HG03280 (cell line): ENCODE data around the gene DMWD.
"Not testable (repeated sequence)": the region's sequence is repeated elsewhere in the genome, so short reads cannot be mapped to it uniquely, and the experiment has no call there.

Experiments
- ATAC-seq: cut with Tn5 transposase; IDR thresholded peaks from one replicate; pipeline ENCODE4 v1.9.1; 2021; ENCODE audit warnings: mild to moderate bottlenecking, moderate library complexity; ENCODE audit not compliant: unreplicated experiment

DMWD gene

DNA sequence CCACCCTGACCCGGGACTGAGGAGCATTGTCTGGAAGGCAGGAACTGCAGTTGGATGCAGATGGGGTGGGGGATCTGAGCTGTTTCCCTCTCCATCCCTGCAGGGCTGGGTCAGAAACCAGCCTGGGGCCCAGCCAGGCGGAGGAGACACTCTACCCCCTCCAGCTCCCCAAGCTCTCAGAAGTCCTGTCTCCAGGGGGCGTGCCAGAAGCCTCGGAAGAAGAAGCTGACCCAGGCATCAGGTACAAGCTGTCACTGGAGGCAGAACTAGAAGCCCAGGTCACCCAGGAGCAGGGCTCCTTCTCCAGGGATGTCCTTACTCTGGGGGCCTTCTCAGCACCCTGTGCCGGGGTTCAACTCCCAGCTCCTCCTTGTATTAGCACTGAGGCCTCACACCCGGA, 39.1 kb downstream of the DMWD start:
- ATAC-seq = no peak

DNA sequence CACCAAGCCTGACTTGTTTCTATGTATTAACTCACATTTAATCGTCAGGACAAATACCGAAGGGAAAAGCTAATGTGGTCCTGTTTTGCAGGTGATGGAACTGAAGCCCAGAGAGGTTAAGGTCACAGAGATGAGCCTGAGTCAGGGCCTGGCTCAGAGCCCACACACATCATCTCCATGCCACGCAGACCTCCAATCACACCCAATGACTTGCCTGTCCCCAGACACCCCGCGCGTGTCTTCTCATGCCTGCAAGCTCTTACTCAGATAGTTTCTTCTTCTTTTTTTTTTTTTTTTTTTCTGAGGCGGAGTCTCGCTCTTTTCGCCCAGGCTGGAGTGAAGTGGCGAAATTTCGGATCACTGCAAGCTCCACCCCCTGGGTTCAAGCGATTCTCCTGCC, 40.0 kb downstream of the DMWD start:
- ATAC-seq = no peak

GRCh38 chr19:45751483-45751882, 41.2 kb downstream of the DMWD start:
- ATAC-seq = not testable (repeated sequence)

- no peak for ATAC-seq
Measured at GRCh38 chr19:45747513-45747912, 45.1 kb downstream of the DMWD start.

DNA sequence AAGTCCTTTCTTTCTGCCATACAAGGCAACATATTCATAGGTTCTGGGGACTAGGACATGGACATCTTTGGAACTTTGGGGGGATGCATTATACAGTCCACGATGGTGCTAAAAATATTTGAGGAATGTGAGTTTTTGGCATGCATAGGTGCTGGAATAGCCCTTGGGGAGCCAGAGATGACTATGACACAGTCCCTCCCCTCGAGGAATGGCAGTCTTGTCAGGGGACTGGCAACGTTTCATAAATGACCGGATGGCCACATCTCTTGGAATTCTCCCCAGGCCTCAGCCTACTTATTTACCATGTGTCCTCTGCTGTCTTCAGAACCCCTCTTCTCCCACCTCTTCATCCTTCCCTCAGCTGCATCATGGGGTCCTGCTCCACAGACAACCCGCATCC, 45.8 kb downstream of the DMWD start:
- ATAC-seq = no peak

GRCh38 chr19:45745606-45746005, 47.0 kb downstream of the DMWD start:
- ATAC-seq = no peak

DNA sequence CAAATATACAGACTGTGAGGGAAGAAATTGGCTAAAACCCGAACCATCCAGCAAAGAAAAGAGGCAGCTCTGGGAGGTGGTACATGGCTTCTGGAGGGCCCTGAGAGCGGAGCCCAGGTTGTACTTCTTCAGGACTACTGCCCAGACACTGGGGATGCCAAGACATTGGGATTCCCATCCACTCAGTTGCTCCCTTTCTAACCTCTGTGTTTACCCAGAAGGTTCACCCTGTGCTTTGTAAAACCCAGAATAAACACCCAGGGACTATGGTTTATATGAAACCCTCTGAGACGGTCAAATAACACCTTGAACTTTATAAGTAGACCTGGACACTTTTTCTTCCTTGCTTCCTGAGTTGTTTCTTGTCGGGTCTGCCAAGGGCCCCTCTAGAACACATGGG, 49.7 kb downstream of the DMWD start:
- no peak for ATAC-seq

DNA sequence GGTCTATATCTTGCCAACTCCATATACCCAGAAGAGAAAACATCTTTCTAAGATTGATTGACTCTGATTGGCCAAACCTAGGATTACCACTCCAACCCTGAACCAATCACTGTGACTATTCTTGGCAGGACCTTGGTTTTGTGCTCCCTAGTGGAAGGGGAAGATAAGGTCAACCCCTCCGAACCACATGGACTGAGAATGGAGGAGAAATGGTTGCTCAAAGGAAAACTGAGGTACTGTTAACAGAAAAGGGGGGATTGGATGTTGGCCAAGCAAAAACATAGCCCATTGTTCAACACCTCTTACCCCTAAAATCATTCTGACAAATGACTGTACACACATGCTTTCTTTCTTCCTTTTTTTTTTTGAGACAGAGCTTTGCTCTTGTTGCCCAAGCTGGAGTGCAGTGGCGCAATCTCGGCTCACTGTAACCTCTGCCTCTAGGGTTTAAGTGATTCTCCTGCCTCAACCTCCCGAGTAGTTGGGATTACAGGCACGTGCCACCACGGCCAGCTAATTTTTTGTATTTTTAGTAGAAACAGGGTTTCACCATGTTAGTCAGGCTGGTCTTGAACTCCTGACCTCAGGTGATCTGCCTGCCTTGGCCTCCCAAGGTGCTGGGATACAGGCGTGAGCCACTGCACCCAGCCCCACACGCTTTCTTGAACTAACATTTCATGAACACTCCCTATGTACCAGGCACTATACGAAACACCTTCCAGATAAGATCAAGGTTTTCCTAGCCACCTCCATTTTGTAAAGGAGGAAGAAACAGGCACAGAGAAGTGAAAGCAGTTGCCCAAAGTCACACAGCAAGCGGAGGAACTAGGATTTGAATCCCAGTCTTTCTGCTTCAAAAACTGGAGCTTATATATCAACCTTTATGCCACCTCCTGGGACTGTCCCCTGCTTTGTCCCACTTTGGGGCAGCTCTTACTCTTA, 52.9 kb downstream of the DMWD start:
- no peak for ATAC-seq

DNA sequence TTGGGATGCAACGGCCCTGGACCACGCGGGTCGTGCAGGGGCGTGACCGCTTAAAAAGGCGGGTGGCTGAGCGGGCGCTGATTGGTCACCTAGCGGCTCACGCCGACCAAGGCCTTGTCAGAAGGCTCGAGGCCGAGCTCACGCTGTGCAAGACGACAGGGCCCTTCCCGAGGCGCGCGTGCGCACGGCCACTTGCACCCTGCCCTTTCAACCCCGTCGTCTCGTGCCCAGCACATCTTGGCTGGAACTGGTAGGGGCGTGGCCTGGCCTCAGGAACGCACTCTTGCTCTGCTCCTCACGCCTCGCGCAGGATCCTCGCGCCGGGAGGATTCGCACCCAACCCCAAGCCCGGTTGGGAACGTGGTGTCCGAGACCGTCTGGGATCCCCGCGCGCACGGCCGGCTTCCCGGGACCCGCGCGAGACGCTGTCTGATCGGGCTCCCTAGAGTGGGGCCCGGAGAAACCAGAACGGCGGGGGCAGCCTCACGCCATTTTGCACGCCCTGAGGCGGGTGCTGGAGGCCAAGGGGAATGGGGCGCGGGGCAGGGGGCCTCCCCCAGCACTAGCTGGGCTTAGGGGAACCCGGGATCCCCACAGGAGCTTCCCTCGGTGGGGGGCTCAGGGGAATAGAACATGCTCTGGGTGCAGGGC, 59.4 kb downstream of the DMWD start, which contains the start of gene MEIOSIN:
Gene MEIOSIN (plus strand): TSS at position 280 of the 651 bp plus-strand sequence. CDS start 1,938 bp downstream, outside the sequence.
- no peak for ATAC-seq
